Neural cell (in vitro differentiated cells): ENCODE data around the gene GRID1. TPM values are rescaled to one million over a fixed set of nuclear protein-coding genes. Genes with fewer than 3 reads are reported as not detected.

Experiments used
- H2AFZ ChIP-seq: fragments of 200-600, 300-800 bp; sonication (generic), shearing (Covaris generic); 2 replicates; pipeline ENCODE4 v1.6.0; 2014; ENCODE audit warnings: low read depth, mild to moderate bottlenecking, antibody characterized with exemption, low read length, moderate library complexity
- H3F3A ChIP-seq: fragments of 200-600 bp; shearing (Covaris generic); 2 replicates; pipeline ENCODE4 v1.6.1; 2016; ENCODE audit warnings: mild to moderate bottlenecking, moderate library complexity, mixed read lengths, antibody characterized with exemption, low read length; ENCODE audit not compliant: insufficient read depth, poor library complexity, severe bottlenecking
- H3K27ac ChIP-seq: fragments of 200-600, 300-800 bp; sonication (generic), shearing (Covaris generic); 2 replicates; pipeline ENCODE4 v1.5.1; 2014; ENCODE audit warnings: mild to moderate bottlenecking, low read length, moderate library complexity
- H3K27me3 ChIP-seq: fragments of 300-800, 200-600 bp; sonication (generic), shearing (Covaris generic); 2 replicates; pipeline ENCODE4 v1.6.0; 2014; ENCODE audit warnings: mild to moderate bottlenecking, low read depth, low read length, moderate library complexity; ENCODE audit not compliant: insufficient read depth
- H3K36me3 ChIP-seq: fragments of 300-800, 200-600 bp; sonication (generic), shearing (Covaris generic); 2 replicates; pipeline ENCODE4 v1.5.1; 2014; ENCODE audit warnings: mild to moderate bottlenecking, antibody characterized with exemption, low read length, moderate library complexity; ENCODE audit not compliant: insufficient read depth
- H3K4me2 ChIP-seq: fragments of 300-800, 200-600 bp; sonication (generic), shearing (Covaris generic); 2 replicates; pipeline ENCODE4 v1.6.0; 2014; ENCODE audit warnings: mild to moderate bottlenecking, low read length
- H3K4me3 ChIP-seq: fragments of 300-800, 200-600 bp; sonication (generic), shearing (Covaris generic); 2 replicates; pipeline ENCODE4 v1.5.1; 2014; ENCODE audit warnings: mild to moderate bottlenecking, low read length, moderate library complexity
- H3K79me2 ChIP-seq: fragments of 200-600 bp; shearing (Covaris generic); replicated peaks from 2 replicates; pipeline ENCODE4 v1.6.0; 2014; ENCODE audit warnings: mild to moderate bottlenecking, low read length, moderate library complexity; ENCODE audit not compliant: insufficient read depth
- H3K9ac ChIP-seq: fragments of 300-800, 200-600 bp; sonication (generic), shearing (Covaris generic); 2 replicates; pipeline ENCODE4 v1.6.1; 2016; ENCODE audit warnings: mild to moderate bottlenecking, low read length, mixed read lengths
- H3K9me2 ChIP-seq: fragments of 200-600 bp; shearing (Covaris generic); 2 replicates; pipeline ENCODE4 v1.6.1; 2016; ENCODE audit warnings: mild to moderate bottlenecking, low read length, mixed read lengths; ENCODE audit not compliant: insufficient read depth
- H3K9me3 ChIP-seq: fragments of 200-600, 300-800 bp; sonication (generic), shearing (Covaris generic); 2 replicates; pipeline ENCODE4 v1.6.1; 2016; ENCODE audit warnings: mild to moderate bottlenecking, mixed run types, low read length, moderate library complexity, mixed read lengths
- H4K20me1 ChIP-seq: fragments of 200-600 bp; shearing (Covaris generic); 2 replicates; pipeline ENCODE4 v1.6.1; 2016; ENCODE audit warnings: mild to moderate bottlenecking, mixed run types; ENCODE audit not compliant: insufficient read depth
- CTCF ChIP-seq: fragments of 450-650 bp; IDR thresholded peaks from 2 replicates; pipeline ENCODE4 v1.5.1; 2014; ENCODE audit warnings: antibody characterized with exemption, mild to moderate bottlenecking, moderate library complexity; ENCODE audit not compliant: poor library complexity, severe bottlenecking
- EP300 ChIP-seq: fragments of 450-650 bp; conservative IDR thresholded peaks from 2 replicates; pipeline ENCODE4 v1.6.1; 2014; ENCODE audit warnings: antibody characterized with exemption, mild to moderate bottlenecking, moderate library complexity; ENCODE audit not compliant: poor library complexity, severe bottlenecking
- EZH2 ChIP-seq: fragments of 200-600, 300-800 bp; shearing (Covaris generic), sonication (generic); IDR thresholded peaks from 2 replicates; pipeline ENCODE4 v1.6.1; 2014; ENCODE audit warnings: antibody characterized with exemption, low read length, borderline replicate concordance, mild to moderate bottlenecking; ENCODE audit not compliant: insufficient read depth, poor library complexity, severe bottlenecking
- MXI1 ChIP-seq: fragments of 450-650 bp; conservative IDR thresholded peaks from 2 replicates; pipeline ENCODE4 v1.6.1; 2014; ENCODE audit warnings: antibody characterized with exemption, mild to moderate bottlenecking; ENCODE audit not compliant: poor library complexity, severe bottlenecking
- POLR2AphosphoS5 ChIP-seq: IDR thresholded peaks from 2 replicates; pipeline ENCODE4 v1.6.1; 2012
- RAD21 ChIP-seq: fragments of 450-650 bp; conservative IDR thresholded peaks from 2 replicates; pipeline ENCODE4 v1.6.1; 2014; ENCODE audit warnings: antibody characterized with exemption, mild to moderate bottlenecking, moderate library complexity
- REST ChIP-seq: IDR thresholded peaks from 2 replicates; pipeline ENCODE4 v1.6.1; 2012; ENCODE audit warnings: borderline replicate concordance
- SMC3 ChIP-seq: fragments of 450-650 bp; conservative IDR thresholded peaks from 2 replicates; pipeline ENCODE4 v1.6.1; 2014; ENCODE audit warnings: antibody characterized with exemption, mild to moderate bottlenecking, moderate library complexity; ENCODE audit not compliant: poor library complexity
- TAF1 ChIP-seq: IDR thresholded peaks from 2 replicates; pipeline ENCODE4 v1.6.1; 2012; ENCODE audit warnings: low read depth
- polyA plus RNA-seq: library from polyadenylated mRNA; depleted of rRNA; stranded (reverse); fragments of >200 nt; gene quantifications from 2 replicates; pipeline ENCODE4 v1.2.3, GENCODE V29; 2014

The GRID1 gene
- polyA plus RNA-seq, 1 donor from 2014 or later = 7.3 TPM

- H3K36me3 ChIP-seq = no peaks in the 10 kb centered on the region
- H4K20me1 ChIP-seq = no peaks in the 10 kb centered on the region
- no peaks in the 10 kb centered on the region for H3K79me2 ChIP-seq
- no peak for TF ChIP-seq EP300
- H3K9me3 ChIP-seq = no peaks in the 10 kb centered on the region
- no peak overlapping the region for H3K4me2 ChIP-seq
- no peaks in the 10 kb centered on the region for H3F3A ChIP-seq
- H3K27me3 ChIP-seq = no peaks in the 10 kb centered on the region
- no peak overlapping the region for H3K4me3 ChIP-seq
- no peak overlapping the region for H2AFZ ChIP-seq
- no peaks in the 10 kb centered on the region for H3K9me2 ChIP-seq
- H3K9ac ChIP-seq = no peak overlapping the region
- no peak overlapping the region for H3K27ac ChIP-seq
Observed at GRCh38 chr10:86257683-86258082, 108.9 kb downstream of the GRID1 start.

- H3K9ac ChIP-seq = no peak overlapping the region
- TF ChIP-seq EP300 = no peak
- no peak for TF ChIP-seq TAF1
- TF ChIP-seq SMC3 = no peak
- no peak for TF ChIP-seq CTCF
- TF ChIP-seq MXI1 = no peak
- no peak for TF ChIP-seq EZH2
- TF ChIP-seq POLR2AphosphoS5 = no peak
- no peak for TF ChIP-seq RAD21
- TF ChIP-seq REST = no peak
Observed at GRCh38 chr10:86256690-86257315, 109.8 kb downstream of the GRID1 start.

More at GRCh38 chr10:86256690-86257315, 109.8 kb downstream of the GRID1 start:
- no peak overlapping the region for H2AFZ ChIP-seq
- no peaks in the 10 kb centered on the region for H3K9me2 ChIP-seq
- H3K27me3 ChIP-seq = no peaks in the 10 kb centered on the region
- H3K27ac ChIP-seq = no peak overlapping the region
- no peaks in the 10 kb centered on the region for H3K79me2 ChIP-seq
- H3K4me3 ChIP-seq = no peak overlapping the region
- H4K20me1 ChIP-seq = no peaks in the 10 kb centered on the region
- H3K9me3 ChIP-seq = no peaks in the 10 kb centered on the region
- no peaks in the 10 kb centered on the region for H3F3A ChIP-seq
- no peaks in the 10 kb centered on the region for H3K36me3 ChIP-seq
- H3K4me2 ChIP-seq = no peak overlapping the region
